HFF-Myc (cell line): ENCODE measurements around the gene SPHK2.
"Not testable (repeated sequence)": the region's sequence is repeated elsewhere in the genome, so short reads cannot be mapped to it uniquely, and the experiment has no call there.

Experiments
- DNase-seq: peaks from one replicate; pipeline ENCODE4 v3.0.0-alpha.2; 2011; ENCODE audit warnings: low read depth; ENCODE audit errors: extremely low read depth
- H3K4me3 ChIP-seq: replicated peaks from 2 replicates; pipeline ENCODE4 v1.5.1; 2011; ENCODE audit warnings: low read depth, mild to moderate bottlenecking, control low read depth, low read length
- CTCF ChIP-seq: IDR thresholded peaks from 2 replicates; pipeline ENCODE4 v1.5.1; 2012; ENCODE audit warnings: mild to moderate bottlenecking, low read depth, low read length, control low read depth; ENCODE audit errors: missing control alignments

SPHK2 gene

GRCh38 chr19:48629599-48630295 lies 10.4 kb downstream of the SPHK2 start:
- no peak overlapping the region for H3K4me3 ChIP-seq
- TF ChIP-seq CTCF: no peak
- no peak for DNase-seq

GRCh38 chr19:48630296-48631063 lies 11.2 kb downstream of the SPHK2 start:
- DNase-seq: no peak
- no peak overlapping the region for H3K4me3 ChIP-seq
- no peak for TF ChIP-seq CTCF

- H3K4me3 ChIP-seq: no peak overlapping the region
- no peak for TF ChIP-seq CTCF
- no peak for DNase-seq
Measured at GRCh38 chr19:48631225-48631624, 11.9 kb downstream of the SPHK2 start.

- DNase-seq, H3K4me3 ChIP-seq: not testable (repeated sequence)
Measured at GRCh38 chr19:48632286-48632685, 13.0 kb downstream of the SPHK2 start.

GRCh38 chr19:48632692-48633147 lies 13.4 kb downstream of the SPHK2 start:
- DNase-seq: no peak
- no peak for TF ChIP-seq CTCF
- H3K4me3 ChIP-seq: no peak overlapping the region

GRCh38 chr19:48633148-48634035 lies 14.1 kb downstream of the SPHK2 start:
- H3K4me3 ChIP-seq: no peak overlapping the region
- DNase-seq: no peak
- no peak for TF ChIP-seq CTCF

GRCh38 chr19:48634036-48634342 lies 14.7 kb downstream of the SPHK2 start:
- peak overlapping the region; percentile 2; the same call in 1 of the 2 replicates for H3K4me3 ChIP-seq
- no peak for DNase-seq

More at GRCh38 chr19:48634036-48634342, 14.7 kb downstream of the SPHK2 start:
- TF ChIP-seq CTCF: no peak
